ENCODE results near the gene PIEZO1.

PIEZO1 gene

GRCh38 chr16:88700636-88701482, 84.2 kb downstream of the PIEZO1 start:
- DNase-seq (ENCODE audit: low read depth): no peak

DNA sequence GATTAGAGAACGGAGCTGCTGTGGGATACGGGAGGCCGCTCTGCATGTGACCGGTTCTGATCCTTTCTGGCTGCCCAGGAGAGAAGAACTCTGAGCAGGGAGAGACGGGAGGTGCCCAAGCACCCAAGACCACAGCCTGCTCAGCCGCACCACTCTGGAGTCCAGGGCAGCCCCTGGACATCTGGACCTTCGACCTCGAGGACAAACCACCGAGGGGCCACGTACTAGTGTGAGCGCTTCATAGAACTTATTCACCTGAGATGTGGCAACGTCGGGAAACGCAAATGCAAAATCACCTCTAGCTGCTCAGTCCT, 84.7 kb downstream of the PIEZO1 start:
- no peak for DNase-seq (ENCODE audit: low read depth)

DNA sequence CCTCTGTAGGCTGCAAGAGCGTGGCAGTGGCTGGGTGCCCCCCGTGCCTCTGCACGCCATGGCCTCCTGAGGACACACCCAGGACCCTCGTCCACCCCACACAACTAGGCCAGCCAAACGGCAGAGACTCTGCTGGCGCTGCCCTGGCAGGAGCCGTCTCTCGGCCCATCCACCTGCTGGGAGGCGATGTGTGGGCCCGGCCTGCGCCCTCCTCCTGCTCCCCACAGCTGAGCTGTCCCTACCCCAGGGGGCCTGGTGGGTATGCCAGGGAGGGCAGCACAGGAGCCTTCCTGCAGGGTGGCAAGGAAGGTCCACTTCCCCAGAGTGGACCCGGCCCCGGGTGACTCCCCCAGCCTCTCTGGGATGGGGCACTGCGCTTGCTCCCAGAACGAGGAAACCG, 85.8 kb downstream of the PIEZO1 start:
- no peak for DNase-seq (ENCODE audit: low read depth)

GRCh38 chr16:88698646-88699045, 86.4 kb downstream of the PIEZO1 start:
- DNase-seq (ENCODE audit: low read depth): no peak

DNA sequence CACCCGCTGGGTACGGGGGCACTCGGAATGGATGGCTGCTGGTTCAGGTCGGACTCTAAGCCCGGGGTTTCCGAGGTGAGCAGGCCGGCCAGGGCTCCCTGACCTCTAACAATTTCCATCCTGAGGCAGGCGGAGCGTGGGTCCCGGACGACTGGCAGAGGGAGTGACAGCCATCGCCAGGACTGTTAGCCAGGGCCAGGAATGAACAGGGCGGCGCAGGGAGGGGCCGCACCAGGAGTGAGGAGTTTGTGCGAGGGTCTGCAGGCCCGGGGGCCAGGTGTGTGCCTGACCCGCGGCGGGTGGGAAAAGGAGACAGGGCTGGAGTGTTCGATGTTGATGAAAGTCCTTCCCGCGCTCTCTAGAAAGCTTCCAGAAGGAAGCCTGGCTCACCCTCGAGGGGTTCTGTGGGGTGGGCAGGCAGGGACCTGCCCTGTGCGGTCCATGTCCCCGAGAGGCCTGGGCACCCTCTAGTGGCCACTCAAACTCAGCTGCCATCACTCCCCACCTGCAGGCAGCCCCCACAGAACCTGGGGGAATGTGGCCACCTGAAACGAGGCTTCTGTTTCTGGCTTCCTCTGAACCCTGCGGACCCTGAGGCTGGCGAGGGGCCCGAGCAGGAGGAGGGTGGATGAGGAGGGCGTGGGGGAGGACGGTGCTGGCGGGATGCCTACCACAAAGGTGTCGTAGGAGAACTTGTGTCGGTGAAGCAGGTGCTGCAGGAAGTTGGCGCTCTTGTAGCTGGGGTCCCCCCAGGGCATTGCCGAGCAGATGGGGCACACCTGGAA, 87.0 kb downstream of the PIEZO1 start:
- DNase-seq (ENCODE audit: low read depth): no peak

DNA sequence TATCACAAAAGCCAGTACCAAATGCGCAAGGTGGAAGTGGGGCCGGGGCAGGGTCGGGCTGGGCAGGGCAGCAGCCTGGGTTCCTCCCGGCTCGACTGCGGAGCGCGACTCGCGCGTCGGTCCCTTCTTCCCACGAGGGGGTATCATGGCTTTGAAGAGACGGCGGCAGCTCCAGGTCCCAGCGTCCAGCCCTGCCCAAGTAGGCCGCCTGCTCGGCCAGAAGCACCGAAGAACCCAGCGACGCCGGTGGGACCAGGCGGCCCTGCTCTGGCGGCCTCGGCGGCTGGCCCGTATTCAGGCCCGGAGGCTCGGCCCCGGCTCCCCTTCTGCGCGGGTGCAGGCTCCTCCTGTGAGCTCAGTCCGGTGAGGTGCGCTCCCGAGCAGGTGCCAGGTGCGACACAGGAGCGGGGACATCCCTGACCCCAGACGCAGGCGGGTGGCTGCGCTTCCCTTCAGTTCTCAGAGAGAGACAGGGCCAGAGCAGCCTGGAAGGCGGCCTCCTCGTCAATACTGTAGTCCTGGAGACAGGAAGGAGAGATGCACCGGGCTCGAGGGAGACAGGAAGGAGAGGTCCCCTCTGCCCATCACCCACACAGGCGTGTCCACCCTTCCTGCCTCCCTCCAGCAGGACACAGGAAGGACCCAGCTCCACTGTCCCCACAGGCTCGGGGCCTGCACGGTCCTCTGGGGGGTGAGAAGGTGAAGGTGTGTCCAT, 87.7 kb downstream of the PIEZO1 start:
- DNase-seq (ENCODE audit: low read depth): no peak

- no peak for DNase-seq (ENCODE audit: low read depth)
Measured at GRCh38 chr16:88696441-88696840, 88.6 kb downstream of the PIEZO1 start.

- no peak for DNase-seq (ENCODE audit: low read depth)
Measured at GRCh38 chr16:88695753-88696152, 89.3 kb downstream of the PIEZO1 start.

- DNase-seq (ENCODE audit: low read depth): no peak
Measured at GRCh38 chr16:88695218-88695617, 89.8 kb downstream of the PIEZO1 start.

DNA sequence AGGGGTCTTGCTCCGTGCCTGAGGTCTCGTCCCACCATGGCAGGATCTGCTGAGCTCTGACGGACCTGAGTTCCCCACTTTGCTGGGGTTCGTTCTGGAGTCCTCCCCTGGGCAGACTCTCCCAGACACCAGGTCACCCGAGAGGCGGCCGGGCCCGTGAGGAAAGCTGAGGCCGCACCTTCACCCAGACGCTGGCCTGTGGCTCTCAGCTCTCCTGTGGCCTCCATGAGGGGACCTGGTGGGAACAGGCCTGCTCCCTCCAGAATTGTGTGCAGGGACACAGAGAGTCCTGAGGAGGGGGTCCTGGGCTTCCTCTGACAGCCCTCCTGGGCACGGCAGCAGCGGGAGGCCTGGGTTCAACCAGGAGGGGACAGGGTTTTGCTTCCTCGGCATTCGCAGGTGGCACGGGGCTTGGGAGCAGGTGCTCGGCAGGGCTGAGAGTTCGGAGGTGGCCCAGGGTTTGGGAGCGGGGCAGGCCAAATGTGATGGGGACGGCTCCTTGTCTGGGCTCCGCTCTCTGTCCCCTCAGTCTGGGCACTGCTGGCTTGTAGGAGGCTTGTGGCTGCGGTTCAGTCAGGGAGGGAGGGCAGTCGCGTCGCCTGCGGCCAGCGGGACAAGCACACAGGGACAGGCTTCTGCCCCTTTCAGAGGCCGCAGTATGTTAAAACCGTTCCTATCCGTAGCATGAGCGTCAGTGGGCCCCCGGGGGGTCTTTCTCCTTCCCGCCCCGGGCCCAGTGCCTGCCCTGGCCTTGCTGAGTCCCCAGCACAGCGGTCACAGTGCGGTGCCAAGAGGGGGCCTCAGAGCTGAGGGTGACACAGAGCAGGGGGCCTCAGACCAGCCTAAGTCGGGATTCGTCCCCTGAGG, 90.6 kb downstream of the PIEZO1 start:
- DNase-seq (ENCODE audit: low read depth): no peak

DNA sequence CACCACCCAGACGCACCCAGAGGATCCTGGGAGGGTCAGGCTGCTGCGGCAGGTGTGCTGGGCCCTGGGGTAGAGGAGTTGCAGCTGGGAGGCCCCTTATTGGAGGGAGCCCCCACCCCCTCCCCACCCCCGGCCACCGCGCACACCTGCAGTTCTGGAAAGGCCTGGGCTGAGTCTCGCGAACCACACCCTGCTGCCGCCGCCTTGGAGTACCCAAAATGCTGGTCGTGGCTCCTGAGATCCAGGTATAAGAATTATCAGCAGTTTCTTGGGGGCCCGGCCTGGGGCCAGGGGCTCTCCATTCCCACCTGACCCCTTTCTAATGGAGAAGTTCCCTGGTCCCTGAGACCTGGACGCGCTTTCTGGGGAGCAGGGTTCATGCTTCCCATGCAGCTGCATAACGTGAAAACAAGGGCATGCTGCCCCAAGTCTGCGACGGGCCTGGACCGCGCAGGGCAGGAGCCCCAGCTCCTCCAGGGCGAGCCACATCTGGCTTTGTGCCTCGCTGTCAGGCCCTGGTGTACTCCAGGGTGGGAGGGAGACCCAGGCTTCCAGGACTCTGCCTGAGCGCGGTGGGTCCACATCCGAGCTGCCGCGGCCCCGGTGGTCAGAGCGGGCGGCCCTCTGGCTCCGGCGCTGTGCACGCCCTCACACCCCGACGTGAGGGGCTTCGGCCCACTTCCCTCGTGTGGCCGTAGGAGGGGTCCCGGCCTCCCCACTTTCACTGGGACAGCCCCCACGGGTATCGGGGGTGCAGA, 91.4 kb downstream of the PIEZO1 start:
- no peak for DNase-seq (ENCODE audit: low read depth)

DNA sequence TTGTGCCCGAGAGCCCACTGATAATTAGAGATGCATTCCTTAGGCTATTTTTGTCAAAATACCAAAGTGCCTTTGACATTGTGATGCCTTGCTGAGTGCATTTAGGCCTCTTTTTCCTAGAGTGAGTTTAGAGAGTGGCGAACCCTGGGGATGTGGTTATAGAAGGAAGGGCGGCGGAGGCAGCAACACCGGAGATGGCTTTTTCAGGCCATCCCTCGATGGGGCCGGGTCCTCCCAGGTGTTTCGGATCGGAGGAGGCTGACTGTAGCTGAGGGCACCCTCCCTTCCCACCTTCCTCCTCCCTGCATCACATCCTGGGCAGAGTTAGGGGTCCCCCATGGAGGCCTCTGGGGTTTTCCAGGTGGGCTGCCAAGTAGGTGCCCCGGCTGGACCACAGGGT, 92.2 kb downstream of the PIEZO1 start:
- no peak for DNase-seq (ENCODE audit: low read depth)

DNA sequence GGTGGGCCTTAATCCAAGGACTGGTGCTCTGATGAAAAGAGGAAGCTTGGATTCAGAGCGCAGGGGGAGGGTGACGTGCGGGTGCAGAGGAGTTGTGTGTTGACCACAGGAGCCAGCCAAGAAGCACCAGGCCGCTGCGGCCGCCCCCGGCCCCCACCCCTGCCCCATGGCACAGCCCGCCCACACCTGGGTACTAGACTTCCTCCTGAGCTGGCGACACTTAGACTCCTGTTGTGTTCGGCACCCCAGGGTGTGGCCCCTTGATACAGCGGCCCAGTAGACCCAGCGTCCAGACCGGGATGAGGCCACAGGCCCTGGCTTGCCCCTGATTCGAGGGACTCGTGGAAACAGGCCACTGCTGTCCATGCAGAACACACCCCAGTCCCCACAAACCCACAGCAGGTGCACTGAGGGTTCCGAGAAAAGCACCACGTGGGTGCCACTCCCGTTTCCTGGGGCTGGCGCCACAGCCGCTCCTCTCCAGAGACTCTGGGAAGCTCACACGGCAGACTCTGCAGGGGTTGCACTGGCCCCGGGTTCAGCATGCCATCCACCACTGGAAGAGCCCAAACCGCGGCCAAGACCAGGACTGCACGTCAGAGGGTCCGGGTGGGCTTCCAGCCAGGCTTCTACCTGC, 93.0 kb downstream of the PIEZO1 start:
- no peak for DNase-seq (ENCODE audit: low read depth)

GRCh38 chr16:88691129-88691813, 93.7 kb downstream of the PIEZO1 start:
- no peak for DNase-seq (ENCODE audit: low read depth)

DNA sequence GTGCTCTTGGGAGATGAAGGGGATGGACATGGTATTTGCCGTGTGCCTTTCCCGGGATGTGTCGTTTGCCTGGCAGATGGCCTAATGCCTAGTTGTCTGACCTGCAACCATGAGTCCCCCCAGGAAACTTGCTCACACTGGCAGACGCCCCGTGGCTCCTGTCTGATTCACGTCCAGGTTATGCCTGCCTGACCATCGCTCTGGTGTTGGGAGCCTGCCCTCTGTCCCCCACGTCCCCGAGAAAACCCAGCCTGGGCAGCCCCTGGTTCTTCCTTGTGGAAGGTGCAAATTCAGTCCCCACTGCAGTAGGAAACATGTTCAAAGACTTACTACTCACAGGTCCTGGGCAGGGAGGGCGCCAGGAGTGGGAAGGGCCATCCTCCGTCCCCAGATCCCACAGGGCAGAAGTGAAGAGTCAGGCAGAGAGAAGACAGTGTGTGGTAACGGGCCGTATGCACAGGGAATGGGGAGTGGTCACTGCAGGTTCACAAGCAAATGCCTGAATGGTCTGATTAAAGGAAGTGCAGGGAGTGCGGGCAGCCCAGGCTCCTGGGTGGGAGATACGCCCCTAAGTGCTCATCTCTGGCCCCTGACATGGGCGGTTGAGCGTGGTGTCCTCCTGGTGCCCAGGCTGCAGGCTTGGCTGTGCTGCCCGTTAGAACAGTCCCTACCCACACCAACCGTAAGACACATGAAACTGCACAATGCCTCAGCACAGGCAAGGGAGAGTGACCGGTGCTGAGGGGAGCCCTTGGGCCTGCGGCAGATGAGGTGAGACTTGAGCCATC, 94.5 kb downstream of the PIEZO1 start:
- no peak for DNase-seq (ENCODE audit: low read depth)

DNA sequence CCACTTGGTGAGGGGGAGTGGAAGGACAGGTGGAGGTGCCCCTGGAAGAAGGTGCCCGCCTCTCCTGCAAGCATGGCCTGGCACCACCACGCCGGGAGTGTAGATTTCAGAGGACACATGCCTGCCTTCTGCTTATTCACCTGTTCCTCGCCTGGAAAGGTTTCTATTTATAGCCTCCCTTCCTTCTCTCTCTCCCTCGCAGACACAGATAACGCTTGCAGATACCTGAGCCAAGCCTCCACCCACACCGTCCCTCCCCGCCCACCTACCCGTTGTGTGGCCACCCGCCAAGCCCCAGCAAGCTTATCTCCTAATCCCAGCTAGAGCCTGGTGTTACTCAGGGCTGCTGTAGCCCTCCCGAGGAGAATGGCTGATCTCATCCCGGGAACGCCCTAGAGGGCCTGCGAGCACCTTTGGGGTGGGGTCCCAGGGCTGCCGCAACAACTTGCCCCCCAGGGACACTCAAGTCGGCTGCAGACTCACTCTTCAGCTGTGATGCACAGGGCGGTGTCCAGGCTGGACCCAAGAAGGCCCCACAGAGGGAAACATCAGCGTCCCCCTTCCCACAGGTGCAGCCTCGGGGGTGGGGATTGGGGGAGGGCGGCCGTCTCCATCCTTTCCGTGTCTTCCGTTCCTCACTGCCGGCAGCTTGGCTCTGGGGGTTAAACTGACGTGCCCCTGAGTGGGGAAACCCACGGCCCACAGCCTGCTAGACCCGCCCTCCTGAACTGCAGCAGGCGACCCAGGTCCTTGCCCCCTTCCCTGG, 96.8 kb downstream of the PIEZO1 start:
- DNase-seq (ENCODE audit: low read depth): no peak

GRCh38 chr16:88687676-88688012, 97.4 kb downstream of the PIEZO1 start:
- DNase-seq (ENCODE audit: low read depth): no peak

- DNase-seq (ENCODE audit: low read depth): no peak
Measured at GRCh38 chr16:88687254-88687576, 97.8 kb downstream of the PIEZO1 start.
